HCT116 (cell line): ENCODE data around the gene FAH. TPM values are rescaled to one million over a fixed set of nuclear protein-coding genes. Genes with fewer than 3 reads are reported as not detected.

Source experiments
- ATAC-seq: fragments of 200-7000 bp; cut with Tn5 transposase; 2 replicates; pipeline ENCODE4 v1.9.1; 2020; ENCODE audit warnings: mild to moderate bottlenecking, moderate library complexity
- BruUV-seq: library from RNA; stranded (reverse); fragments of 400-500 nt; replicated peaks from 2 replicates; lab custom pipeline; 2021; lab: Mats Ljungman, UMichigan
- CTCF ChIA-PET: fragments of 300-600 bp; sonication (Branson Sonifier 250); formaldehyde crosslinking; loops from one replicate; lab custom pipeline; 2021; ENCODE audit warnings: antibody characterized with exemption; lab: Charles Lee
- POLR2A ChIA-PET: fragments of 300-600, 350-600 bp; sonication (Branson Sonifier 250); formaldehyde crosslinking; loops from one replicate; lab custom pipeline; 2021; ENCODE audit warnings: antibody characterized with exemption; lab: Charles Lee
- RAD21 ChIA-PET, 2 experiments: fragments of 300-600 bp; sonication (Branson Sonifier 250); formaldehyde crosslinking; loops; one replicate each; lab custom pipeline; 2023; ENCODE audit warnings: low total read pairs in 2 of 2; ENCODE audit not compliant: uncharacterized antibody in 2 of 2, unreplicated experiment in 2 of 2, low non-redundant PET in 1 of 2; lab: Charles Lee
- DNase-seq: peaks from one replicate; pipeline ENCODE4 v3.0.0-alpha.2; 2010; ENCODE audit warnings: low read depth, low spot score
- H2AFZ ChIP-seq: fragments of 200-600 bp; shearing (Covaris generic), sonication (generic); 2 replicates; pipeline ENCODE4 v1.6.1; 2017; ENCODE audit warnings: low read depth, mixed run types, mixed read lengths, antibody characterized with exemption, low read length; ENCODE audit not compliant: poor library complexity, severe bottlenecking
- H3K27ac ChIP-seq: 2 replicates; pipeline ENCODE4 v1.5.1; 2012; ENCODE audit warnings: low read depth, low read length
- H3K27me3 ChIP-seq: fragments of 200-600 bp; sonication (generic); 2 replicates; pipeline ENCODE4 v1.6.1; 2016; ENCODE audit warnings: mixed run types, low read length, mixed read lengths; ENCODE audit not compliant: insufficient read depth
- H3K36me3 ChIP-seq, 2 experiments: fragments of 200-500 bp in 1 of 2; fragments of 200-600 bp in 1 of 2; sonication (Bioruptor generic) in 1 of 2; sonication (generic) in 1 of 2; 2 replicates each; pipeline versions ENCODE4 v1.5.1 to v1.6.1; 2014 to 2016; ENCODE audit warnings: low read length in 2 of 2, inconsistent platforms in 1 of 2, mixed read lengths in 1 of 2, mixed run types in 1 of 2; ENCODE audit not compliant: insufficient read depth in 2 of 2, control insufficient read depth in 1 of 2
- H3K4me1 ChIP-seq, 2 experiments: fragments of 200-600 bp in 1 of 2; sonication (generic) in 1 of 2; 2 replicates each; pipeline versions ENCODE4 v1.5.1 to v1.6.1; 2012 to 2017; ENCODE audit warnings: low read length in 2 of 2, inconsistent platforms in 1 of 2, mild to moderate bottlenecking in 1 of 2, mixed read lengths in 1 of 2, mixed run types in 1 of 2, moderate library complexity in 1 of 2; ENCODE audit not compliant: insufficient read depth in 2 of 2, control insufficient read depth in 1 of 2
- H3K4me2 ChIP-seq: fragments of 200-600 bp; sonication (generic); 2 replicates; pipeline ENCODE4 v1.6.1; 2017; ENCODE audit warnings: mixed run types, low read length, mixed read lengths
- H3K4me3 ChIP-seq, 2 experiments: fragments of 200-600 bp in 1 of 2; sonication (generic) in 1 of 2; replicated peaks in 1 of 2; 2 replicates each; pipeline ENCODE4 v1.5.1; 2011 to 2016; ENCODE audit warnings: low read length in 2 of 2, control low read depth in 1 of 2, low read depth in 1 of 2, mild to moderate bottlenecking in 1 of 2, mixed read lengths in 1 of 2, mixed run types in 1 of 2
- H3K79me2 ChIP-seq: fragments of 200-600 bp; sonication (generic); 2 replicates; pipeline ENCODE4 v1.6.1; 2017; ENCODE audit warnings: mild to moderate bottlenecking, mixed run types, low read length, moderate library complexity, mixed read lengths; ENCODE audit not compliant: insufficient read depth
- H3K9ac ChIP-seq: fragments of 200-600 bp; sonication (generic); 2 replicates; pipeline ENCODE4 v1.6.1; 2016; ENCODE audit warnings: low read length, mixed read lengths
- H3K9me2 ChIP-seq: fragments of 200-600 bp; sonication (generic), shearing (Covaris generic); 2 replicates; pipeline ENCODE4 v1.6.1; 2017; ENCODE audit warnings: mixed run types, mild to moderate bottlenecking, moderate library complexity; ENCODE audit not compliant: insufficient read depth
- H3K9me3 ChIP-seq, 2 experiments: fragments of 200-500 bp in 1 of 2; fragments of 200-600 bp in 1 of 2; sonication (Bioruptor generic) in 1 of 2; sonication (generic) in 1 of 2; 2 replicates each; pipeline ENCODE4 v1.6.1; 2014 to 2017; ENCODE audit warnings: low read length in 2 of 2, mixed read lengths in 2 of 2, inconsistent platforms in 1 of 2, low read depth in 1 of 2, mild to moderate bottlenecking in 1 of 2, mixed run types in 1 of 2, moderate library complexity in 1 of 2; ENCODE audit not compliant: control insufficient read depth in 1 of 2, insufficient read depth in 1 of 2
- H4K20me1 ChIP-seq: fragments of 200-600 bp; sonication (generic), shearing (Covaris generic); 2 replicates; pipeline ENCODE4 v1.6.1; 2017; ENCODE audit warnings: mixed run types, mild to moderate bottlenecking, moderate library complexity; ENCODE audit not compliant: insufficient read depth
- ATF3 ChIP-seq: IDR thresholded peaks from 2 replicates; pipeline ENCODE4 v1.6.1; 2012
- CBX3 ChIP-seq: IDR thresholded peaks from 2 replicates; pipeline ENCODE4 v1.6.1; 2012; ENCODE audit warnings: low read depth
- CEBPB ChIP-seq: IDR thresholded peaks from 2 replicates; pipeline ENCODE4 v1.6.1; 2012; ENCODE audit warnings: low read depth
- CTCF ChIP-seq, 3 experiments: fragments of 200-600 bp in 1 of 3; sonication (generic) in 1 of 3; IDR thresholded peaks in 2 of 3; conservative IDR thresholded peaks in 1 of 3; 2 replicates each; pipeline ENCODE4 v1.5.1; 2012 to 2017; ENCODE audit warnings: low read depth in 2 of 3, low read length in 2 of 3, antibody characterized with exemption in 1 of 3, borderline replicate concordance in 1 of 3, control low read depth in 1 of 3, mild to moderate bottlenecking in 1 of 3, mixed read lengths in 1 of 3, mixed run types in 1 of 3, moderate library complexity in 1 of 3; ENCODE audit not compliant: insufficient read depth in 1 of 3
- EZH2 ChIP-seq: fragments of 200-600 bp; sonication (generic); IDR thresholded peaks from 2 replicates; pipeline ENCODE4 v1.6.1; 2017; ENCODE audit warnings: antibody characterized with exemption, mixed run types
- EZH2phosphoT487 ChIP-seq: fragments of 200-600 bp; IDR thresholded peaks from 2 replicates; pipeline ENCODE4 v1.6.1; 2018; ENCODE audit warnings: antibody characterized with exemption, borderline replicate concordance
- JUND ChIP-seq: IDR thresholded peaks from 2 replicates; pipeline ENCODE4 v1.6.1; 2012
- RAD21 ChIP-seq: IDR thresholded peaks from 2 replicates; pipeline ENCODE4 v1.6.1; 2012; ENCODE audit warnings: low read depth, mild to moderate bottlenecking
- SIN3A ChIP-seq: IDR thresholded peaks from 2 replicates; pipeline ENCODE4 v1.6.1; 2012; ENCODE audit warnings: low read depth
- SP1 ChIP-seq: IDR thresholded peaks from 2 replicates; pipeline ENCODE4 v1.6.1; 2012; ENCODE audit warnings: low read depth
- YY1 ChIP-seq: IDR thresholded peaks from 2 replicates; pipeline ENCODE4 v1.6.1; 2011; ENCODE audit warnings: low read length, low read depth, moderate library complexity, mild to moderate bottlenecking; ENCODE audit not compliant: insufficient replicate concordance; ENCODE audit errors: extremely low read depth
- ZNF274 ChIP-seq: fragments of 200-500 bp; sonication (Bioruptor generic); IDR thresholded peaks from 2 replicates; pipeline ENCODE4 v1.6.1; 2014; ENCODE audit warnings: mild to moderate bottlenecking, low read depth, low read length, inconsistent platforms
- intact Hi-C: fragments of 100-400 bp; cut with micrococcal nuclease; formaldehyde crosslinking; loops from 2 replicates; pipeline ENCODE4 v1.10.0; 2022
- total RNA-seq: library from RNA; stranded (reverse); gene quantifications from one replicate; pipeline ENCODE4 v1.2.1, GENCODE V29; 2021; ENCODE audit not compliant: unreplicated experiment
- TF ChIP-seq, protein P1 (sequence below): IDR thresholded peaks from 2 replicates; pipeline ENCODE4 v1.6.1; 2011; ENCODE audit warnings: mild to moderate bottlenecking, low read length, moderate library complexity; ENCODE audit not compliant: insufficient replicate concordance; ENCODE audit errors: extremely low read depth
- TF ChIP-seq, protein P2 (sequence below): IDR thresholded peaks from 2 replicates; pipeline ENCODE4 v1.6.1; 2012; ENCODE audit warnings: low read depth

Gene FAH
- total RNA-seq, 1 experiment from 2014 or later, result 20.0 TPM

DNA sequence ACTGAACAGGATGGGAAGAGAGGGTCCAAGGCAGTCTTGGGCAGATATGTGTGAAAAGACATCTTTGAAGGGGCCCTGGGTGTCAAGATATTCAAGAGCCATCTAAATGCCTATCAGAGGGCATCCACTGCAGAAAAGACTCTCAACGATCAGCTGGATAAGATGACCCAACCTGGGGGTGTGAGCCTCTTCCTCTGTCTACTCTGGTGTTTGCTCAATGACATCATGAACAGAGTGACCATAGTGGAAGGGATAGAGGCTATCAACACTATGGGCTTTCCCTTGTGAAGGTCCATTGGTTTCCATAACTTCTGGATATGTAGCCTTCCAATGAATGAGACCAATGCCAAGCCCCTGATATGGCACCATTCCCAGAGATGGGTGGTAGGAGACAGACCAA is 42.1 kb downstream of the FAH start:
- ChIA-PET RAD21 (no interaction called here), CTCF (no interaction called here), POLR2A (no interaction called here)
- H3K79me2 ChIP-seq, result no peaks in the 10 kb centered on the region
- no peak overlapping the region for H2AFZ ChIP-seq
- H3K4me1 ChIP-seq, result no peaks in the 10 kb centered on the region
- H3K4me2 ChIP-seq, result no peak overlapping the region
- BruUV-seq, result no TSS peak
- ATAC-seq, result no peak
- no peak overlapping the region for H3K4me3 ChIP-seq
- no peak overlapping the region for H3K9ac ChIP-seq
- no peaks in the 10 kb centered on the region for H3K36me3 ChIP-seq
- no peaks in the 10 kb centered on the region for H3K9me3 ChIP-seq
- no peaks in the 10 kb centered on the region for H3K27me3 ChIP-seq
- intact Hi-C loops, result no loop called here
- H3K27ac ChIP-seq, result no peak overlapping the region
- DNase-seq, result no peak
- TF ChIP-seq, protein P1, sequence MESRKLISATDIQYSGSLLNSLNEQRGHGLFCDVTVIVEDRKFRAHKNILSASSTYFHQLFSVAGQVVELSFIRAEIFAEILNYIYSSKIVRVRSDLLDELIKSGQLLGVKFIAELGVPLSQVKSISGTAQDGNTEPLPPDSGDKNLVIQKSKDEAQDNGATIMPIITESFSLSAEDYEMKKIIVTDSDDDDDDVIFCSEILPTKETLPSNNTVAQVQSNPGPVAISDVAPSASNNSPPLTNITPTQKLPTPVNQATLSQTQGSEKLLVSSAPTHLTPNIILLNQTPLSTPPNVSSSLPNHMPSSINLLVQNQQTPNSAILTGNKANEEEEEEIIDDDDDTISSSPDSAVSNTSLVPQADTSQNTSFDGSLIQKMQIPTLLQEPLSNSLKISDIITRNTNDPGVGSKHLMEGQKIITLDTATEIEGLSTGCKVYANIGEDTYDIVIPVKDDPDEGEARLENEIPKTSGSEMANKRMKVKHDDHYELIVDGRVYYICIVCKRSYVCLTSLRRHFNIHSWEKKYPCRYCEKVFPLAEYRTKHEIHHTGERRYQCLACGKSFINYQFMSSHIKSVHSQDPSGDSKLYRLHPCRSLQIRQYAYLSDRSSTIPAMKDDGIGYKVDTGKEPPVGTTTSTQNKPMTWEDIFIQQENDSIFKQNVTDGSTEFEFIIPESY, result no peak
- TF ChIP-seq RAD21 (no peak), ZNF274 (no peak), EZH2 (no peak), CEBPB (no peak), ATF3 (no peak), JUND (no peak), SP1 (no peak), SIN3A (no peak), CBX3 (no peak), EZH2phosphoT487 (no peak), CTCF (IDR thresholded peaks at IDR 0.05 in 2 of 3, conservative IDR thresholded peaks at IDR 0.05 in 1 of 3; ENCODE audit: borderline replicate concordance in 1 of 3, insufficient read depth in 1 of 3, low read depth in 2 of 3, low read length in 2 of 3) (no peak), YY1 (no peak)
- TF ChIP-seq, protein P2, sequence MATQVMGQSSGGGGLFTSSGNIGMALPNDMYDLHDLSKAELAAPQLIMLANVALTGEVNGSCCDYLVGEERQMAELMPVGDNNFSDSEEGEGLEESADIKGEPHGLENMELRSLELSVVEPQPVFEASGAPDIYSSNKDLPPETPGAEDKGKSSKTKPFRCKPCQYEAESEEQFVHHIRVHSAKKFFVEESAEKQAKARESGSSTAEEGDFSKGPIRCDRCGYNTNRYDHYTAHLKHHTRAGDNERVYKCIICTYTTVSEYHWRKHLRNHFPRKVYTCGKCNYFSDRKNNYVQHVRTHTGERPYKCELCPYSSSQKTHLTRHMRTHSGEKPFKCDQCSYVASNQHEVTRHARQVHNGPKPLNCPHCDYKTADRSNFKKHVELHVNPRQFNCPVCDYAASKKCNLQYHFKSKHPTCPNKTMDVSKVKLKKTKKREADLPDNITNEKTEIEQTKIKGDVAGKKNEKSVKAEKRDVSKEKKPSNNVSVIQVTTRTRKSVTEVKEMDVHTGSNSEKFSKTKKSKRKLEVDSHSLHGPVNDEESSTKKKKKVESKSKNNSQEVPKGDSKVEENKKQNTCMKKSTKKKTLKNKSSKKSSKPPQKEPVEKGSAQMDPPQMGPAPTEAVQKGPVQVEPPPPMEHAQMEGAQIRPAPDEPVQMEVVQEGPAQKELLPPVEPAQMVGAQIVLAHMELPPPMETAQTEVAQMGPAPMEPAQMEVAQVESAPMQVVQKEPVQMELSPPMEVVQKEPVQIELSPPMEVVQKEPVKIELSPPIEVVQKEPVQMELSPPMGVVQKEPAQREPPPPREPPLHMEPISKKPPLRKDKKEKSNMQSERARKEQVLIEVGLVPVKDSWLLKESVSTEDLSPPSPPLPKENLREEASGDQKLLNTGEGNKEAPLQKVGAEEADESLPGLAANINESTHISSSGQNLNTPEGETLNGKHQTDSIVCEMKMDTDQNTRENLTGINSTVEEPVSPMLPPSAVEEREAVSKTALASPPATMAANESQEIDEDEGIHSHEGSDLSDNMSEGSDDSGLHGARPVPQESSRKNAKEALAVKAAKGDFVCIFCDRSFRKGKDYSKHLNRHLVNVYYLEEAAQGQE, result no peak
- no peaks in the 10 kb centered on the region for H3K9me2 ChIP-seq
- H4K20me1 ChIP-seq, result no peaks in the 10 kb centered on the region
